SIG-M5 treated with dmso at 0.1 percent for 504 hours (cell line): ENCODE data around the gene HES6.

Source experiments
- DNase-seq: peaks from one replicate; lab custom pipeline; 2025; ENCODE audit not compliant: unreplicated experiment; lab: John Stamatoyannopoulos, UW

The HES6 gene

DNA sequence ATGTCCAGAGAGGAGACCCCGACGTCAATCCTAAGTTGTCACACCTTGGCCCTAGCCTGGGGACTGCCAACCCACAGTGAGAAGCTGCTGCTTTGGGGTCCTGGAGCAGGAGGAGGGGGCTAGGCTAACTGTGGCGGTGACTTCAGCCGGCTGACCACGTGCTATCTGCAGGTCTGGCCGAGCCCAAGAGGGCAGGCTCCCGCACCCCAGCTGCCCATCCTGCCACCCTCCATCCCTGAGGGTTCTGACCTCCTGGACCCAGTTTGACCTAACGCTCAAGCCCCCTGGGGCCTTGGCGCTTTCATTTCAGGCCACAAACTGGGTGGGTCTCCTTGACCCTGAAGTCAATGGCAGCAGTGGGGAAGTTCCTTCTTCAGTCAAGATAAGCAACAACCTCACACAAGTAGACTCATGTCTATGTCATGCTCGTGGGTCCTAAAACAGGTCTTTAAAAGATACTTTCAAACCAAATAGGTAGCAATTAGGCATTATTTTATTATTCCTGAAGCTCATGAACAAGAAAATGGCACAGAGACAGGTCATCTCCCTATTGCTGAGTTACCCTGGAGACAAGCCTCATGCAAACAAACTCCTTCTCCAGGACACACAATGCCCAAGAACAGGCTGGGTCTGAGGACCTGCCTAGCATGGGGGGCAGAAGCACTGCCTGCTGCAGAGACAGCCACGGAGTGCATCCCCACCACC lies 2.3 kb downstream of the HES6 start:
- no peak for DNase-seq

DNA sequence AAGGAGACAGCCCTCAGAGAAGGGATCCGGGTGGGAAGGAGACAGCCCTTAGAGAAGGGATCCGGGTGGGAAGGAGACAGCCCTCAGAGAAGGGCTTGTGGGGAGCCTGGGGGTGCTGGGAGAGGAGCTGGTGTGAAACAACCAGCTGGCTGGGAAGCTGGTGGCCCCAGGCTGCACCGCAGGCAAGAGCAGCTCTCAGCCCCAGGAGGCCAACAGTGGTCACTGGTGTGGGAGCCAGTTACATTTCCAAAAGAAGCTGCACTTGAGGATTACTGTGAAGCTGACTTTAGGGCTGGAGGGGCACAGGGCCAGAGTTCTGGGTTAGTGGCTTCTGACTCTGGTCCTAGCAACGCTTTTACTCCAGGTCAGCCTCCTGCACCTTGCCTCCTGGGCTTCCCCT lies 3.3 kb downstream of the HES6 start:
- no peak for DNase-seq

GRCh38 chr2:238235856-238236255 lies 4.0 kb downstream of the HES6 start:
- no peak for DNase-seq

GRCh38 chr2:238235331-238235732 lies 4.5 kb downstream of the HES6 start:
- DNase-seq, result peak; percentile 79

DNA sequence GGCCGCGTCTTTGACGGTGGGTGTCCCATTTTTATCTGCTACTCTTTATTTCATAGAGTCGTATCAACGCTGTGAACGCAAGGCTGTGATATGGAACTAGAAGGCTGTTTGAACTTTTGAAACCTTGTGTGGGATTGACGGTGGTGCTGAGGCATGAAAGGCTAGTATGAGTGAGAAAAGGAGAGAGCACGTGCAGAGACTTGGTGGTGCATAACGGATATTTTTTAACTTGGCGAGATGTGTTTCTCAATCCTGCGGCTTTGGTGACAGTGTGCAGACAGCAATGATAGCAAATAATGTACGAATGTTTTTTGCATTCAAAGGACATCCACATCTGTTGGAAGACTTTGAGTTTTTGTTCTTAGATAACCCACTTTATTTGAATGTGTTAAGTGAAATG lies 6.2 kb downstream of the HES6 start:
- peak; percentile 85 for DNase-seq

DNA sequence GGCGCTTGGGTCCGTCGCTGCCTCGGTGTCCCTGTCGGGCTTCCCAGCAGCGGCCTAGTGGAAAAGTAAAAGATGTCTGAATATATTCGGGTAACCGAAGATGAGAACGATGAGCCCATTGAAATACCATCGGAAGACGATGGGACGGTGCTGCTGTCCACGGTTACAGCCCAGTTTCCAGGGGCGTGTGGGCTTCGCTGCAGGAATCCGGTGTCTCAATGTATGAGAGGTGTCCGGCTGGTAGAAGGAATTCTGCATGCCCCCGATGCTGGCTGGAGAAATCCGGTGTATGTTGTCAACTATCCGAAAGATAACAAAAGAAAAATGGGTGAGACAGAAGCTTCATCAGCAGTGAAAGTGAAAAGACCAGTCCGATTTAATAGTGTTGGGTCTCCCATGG lies 8.0 kb downstream of the HES6 start:
- DNase-seq, result no peak

- peak; percentile 43 for DNase-seq
Observed at GRCh38 chr2:238231251-238231793, 8.5 kb downstream of the HES6 start.

GRCh38 chr2:238230699-238231098 lies 9.1 kb downstream of the HES6 start:
- DNase-seq, result no peak

DNA sequence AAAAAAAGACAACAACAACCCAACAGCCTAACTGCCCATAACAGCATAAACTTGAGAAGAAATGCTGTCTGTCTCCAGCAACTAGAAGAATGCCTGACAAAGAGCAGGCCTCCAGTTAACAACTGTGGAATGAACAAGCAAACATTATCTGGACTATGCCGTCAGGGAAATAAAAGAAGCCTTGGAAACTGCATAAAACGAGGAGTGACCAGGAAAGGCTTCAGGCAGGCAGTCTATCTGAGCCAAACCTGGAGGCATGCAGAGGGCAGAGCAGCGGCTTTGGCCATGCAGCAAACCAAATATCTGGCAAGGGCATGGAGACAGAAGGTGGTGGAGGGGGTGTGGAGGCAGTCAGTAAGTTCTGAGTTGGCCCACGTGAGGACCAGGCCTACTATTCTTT lies 11.1 kb downstream of the HES6 start:
- no peak for DNase-seq

DNA sequence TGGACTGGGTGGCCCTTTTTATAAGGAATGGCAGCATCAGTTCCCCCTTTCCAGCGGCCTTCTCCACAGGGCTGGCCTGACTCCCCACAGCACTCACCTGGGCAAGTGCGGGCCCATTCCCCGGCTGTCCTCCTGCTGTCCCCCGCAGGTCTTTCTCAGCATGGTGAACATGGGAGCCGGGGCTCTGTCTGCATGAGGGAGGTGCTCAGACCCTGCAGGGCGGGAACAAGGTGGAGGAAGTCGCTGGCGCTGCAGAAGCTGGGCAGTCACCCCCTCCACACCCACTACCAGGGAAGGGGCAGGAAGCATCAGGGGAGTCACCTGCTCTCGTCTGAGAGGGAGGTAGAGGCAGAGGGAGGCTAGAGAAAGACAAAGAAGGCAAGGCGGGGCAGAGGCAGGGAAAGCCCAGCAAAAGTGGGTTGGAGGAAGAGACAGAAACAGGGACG lies 12.2 kb downstream of the HES6 start:
- no peak for DNase-seq

DNA sequence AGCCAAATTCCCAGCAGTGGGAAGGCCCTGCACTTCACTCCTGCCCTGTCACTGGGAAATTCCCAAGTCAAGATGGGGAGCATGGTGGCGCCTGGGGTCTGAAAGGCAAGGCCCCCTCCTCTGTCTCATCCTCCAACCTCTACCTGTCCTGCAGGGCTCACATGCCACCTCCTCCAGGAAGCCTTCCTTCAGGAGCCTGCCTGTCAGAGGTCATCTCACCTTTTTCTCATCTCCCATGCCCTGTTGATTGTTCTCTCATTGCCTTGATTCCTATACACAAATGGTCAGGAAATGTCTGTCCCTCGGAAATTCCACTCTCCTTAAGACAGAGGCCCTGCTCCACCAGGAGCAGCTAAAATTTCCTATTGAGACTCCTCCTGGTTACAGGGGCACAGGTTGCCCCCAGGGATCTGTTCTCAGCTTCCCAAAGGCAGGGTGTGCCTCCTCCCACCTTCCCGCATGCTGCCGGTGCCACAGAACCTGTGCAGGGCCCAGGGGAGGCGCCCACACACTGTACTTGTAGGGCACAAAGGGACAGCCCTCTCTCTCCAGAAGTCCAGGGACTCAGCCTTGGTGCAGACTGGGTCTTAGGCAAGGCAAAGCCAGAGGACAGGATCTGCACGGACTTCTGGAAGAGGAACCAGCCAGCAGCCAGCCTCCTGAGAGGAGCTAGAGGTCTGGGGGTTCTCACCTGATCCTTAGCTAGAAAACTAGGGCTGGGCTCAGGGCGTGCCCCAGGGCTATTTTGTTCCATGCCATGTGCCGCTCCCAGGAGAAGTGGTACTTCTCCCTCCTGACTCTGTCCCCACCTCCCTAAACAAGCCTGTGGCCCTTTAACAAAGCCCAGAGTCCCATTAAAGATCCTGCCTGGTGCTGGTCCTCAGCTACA lies 12.9 kb downstream of the HES6 start:
- no peak for DNase-seq

- DNase-seq, result no peak
Observed at GRCh38 chr2:238225911-238226697, 13.7 kb downstream of the HES6 start.

GRCh38 chr2:238225121-238225520 lies 14.7 kb downstream of the HES6 start:
- DNase-seq, result no peak

- no peak for DNase-seq
Observed at GRCh38 chr2:238224356-238225035, 15.3 kb downstream of the HES6 start.

DNA sequence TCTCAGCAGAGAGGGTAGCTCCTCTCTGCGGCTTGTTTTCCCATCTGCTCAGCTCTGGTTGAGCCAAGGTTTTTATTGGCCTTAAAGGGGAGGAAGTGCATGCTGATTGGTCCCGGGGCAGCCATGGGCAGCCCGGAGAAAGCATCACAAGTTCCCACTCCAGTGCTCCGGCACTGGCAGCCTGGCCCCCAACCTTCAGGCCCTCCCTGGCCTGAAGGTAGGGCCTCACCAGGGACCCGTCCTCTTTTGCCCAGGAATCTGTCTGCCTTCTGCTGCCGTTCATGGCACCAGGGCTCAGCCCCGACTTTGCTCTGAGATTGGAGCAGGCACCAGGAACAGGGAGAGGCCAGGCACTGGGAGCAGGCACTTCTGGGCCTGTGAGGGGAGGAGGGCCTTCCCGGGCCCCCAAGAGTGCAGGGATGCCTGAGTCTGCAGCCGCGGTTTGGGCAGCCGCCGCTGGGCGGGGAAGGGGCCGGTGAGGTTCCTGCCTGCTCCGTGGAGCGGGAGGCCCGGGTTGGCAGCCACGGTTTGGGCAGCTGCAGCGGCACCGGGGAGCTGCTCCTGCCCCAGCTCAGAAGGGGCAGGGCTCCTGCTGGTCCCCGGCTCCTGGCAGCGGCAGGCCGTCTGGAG lies 18.8 kb downstream of the HES6 start:
- DNase-seq, result no peak

DNA sequence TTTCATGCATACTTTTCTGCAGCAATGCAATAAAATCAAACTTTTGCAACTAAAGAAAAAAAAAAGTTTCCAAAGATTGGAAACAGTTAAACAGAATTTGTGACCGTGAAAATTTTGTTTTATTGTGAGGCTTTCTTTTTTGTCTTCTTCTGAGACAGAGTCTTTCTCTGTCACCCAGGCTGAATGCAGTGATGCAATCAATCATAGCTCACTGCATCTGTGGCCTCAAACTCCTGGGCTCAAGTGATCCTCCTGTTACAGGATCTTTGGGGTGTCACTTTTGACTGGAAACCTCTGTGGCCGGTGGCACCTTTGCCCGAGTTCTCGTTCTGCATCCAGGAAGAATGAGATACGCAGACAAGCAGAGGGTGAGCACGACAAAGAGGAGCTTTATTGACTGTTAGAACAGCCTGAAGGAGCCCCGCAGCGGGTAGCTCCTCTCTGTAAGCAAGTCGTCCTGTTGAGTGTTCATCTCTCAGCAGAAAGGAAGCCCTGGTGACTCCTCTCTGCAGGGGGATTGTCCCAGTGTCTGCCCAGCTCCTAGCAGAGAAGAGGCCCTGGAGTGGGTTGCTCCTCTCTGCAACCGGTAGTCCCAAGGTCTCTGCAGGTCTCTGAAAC lies 19.5 kb downstream of the HES6 start:
- peak; percentile 8 for DNase-seq

GRCh38 chr2:238216651-238217184 lies 23.1 kb downstream of the HES6 start:
- no peak for DNase-seq

GRCh38 chr2:238207006-238207405 lies 32.8 kb downstream of the HES6 start:
- no peak for DNase-seq

DNA sequence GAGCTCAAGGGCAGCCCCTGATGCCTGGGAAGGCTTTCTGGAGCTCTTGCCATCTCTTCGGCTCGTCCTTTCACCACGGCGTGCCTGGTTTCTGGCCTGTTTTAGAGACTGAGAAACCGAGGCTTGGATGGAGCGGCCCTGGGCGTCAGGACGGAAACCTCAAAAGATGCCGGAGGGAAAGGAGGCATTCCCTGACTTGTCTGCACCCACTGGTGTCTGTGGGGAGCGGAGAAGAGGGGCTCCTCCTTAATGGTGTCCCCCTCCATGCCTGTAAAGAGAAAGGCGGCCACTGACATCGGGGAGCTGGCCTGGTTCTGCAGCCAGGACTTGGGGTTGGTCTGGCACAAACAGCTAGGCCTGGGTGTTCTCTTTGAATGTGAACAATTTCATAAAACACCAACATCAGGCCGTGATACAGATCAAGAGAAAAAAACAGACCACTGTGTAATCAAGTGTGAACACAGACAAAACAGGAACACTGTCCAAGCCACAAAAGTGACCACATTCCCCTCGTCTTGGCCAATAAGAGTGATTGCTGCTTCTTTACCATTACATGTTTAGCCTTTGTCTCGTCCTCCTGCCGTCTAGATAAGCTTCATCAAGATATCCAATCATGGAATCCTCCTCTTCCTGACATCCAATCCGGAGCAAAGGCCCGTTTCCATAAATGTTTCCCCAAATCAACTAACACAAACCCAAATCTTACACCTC lies 35.7 kb downstream of the HES6 start:
- peak; percentile 8 for DNase-seq
